NCI-H1417 (cell line): Measurements from ENCODE around the gene PNCK.
A peak's percentile ranks its signal among the peaks of the same experiment; 100 is the strongest.

Experiments used
- DNase-seq, 3 experiments: peaks; one replicate each; lab custom pipeline; 2025; lab: John Stamatoyannopoulos, UW

Gene PNCK

GRCh38 chrX:153641627-153642026 lies 32.0 kb downstream of the PNCK start:
- peak in 1 of 3 experiments; percentile 25 for DNase-seq

GRCh38 chrX:153640736-153641575 lies 32.7 kb downstream of the PNCK start:
- DNase-seq = no peak

- DNase-seq = no peak
Observed at GRCh38 chrX:153640045-153640686, 33.4 kb downstream of the PNCK start.

GRCh38 chrX:153639177-153640044 lies 34.2 kb downstream of the PNCK start:
- DNase-seq = peak in 1 of 3 experiments; percentile 27

GRCh38 chrX:153638436-153639176 lies 35.0 kb downstream of the PNCK start:
- DNase-seq = no peak

- DNase-seq = no peak
Observed at GRCh38 chrX:153638041-153638371, 35.6 kb downstream of the PNCK start.

GRCh38 chrX:153637121-153638040 lies 36.2 kb downstream of the PNCK start:
- no peak for DNase-seq

- no peak for DNase-seq
Observed at GRCh38 chrX:153636716-153637115, 36.9 kb downstream of the PNCK start.

GRCh38 chrX:153635788-153636668 lies 37.6 kb downstream of the PNCK start:
- DNase-seq = peak in 1 of 3 experiments; percentile 7

- no peak for DNase-seq
Observed at GRCh38 chrX:153635388-153635787, 38.2 kb downstream of the PNCK start.

GRCh38 chrX:153634832-153635231 lies 38.8 kb downstream of the PNCK start:
- no peak for DNase-seq

GRCh38 chrX:153634236-153634635 lies 39.4 kb downstream of the PNCK start:
- no peak for DNase-seq

- DNase-seq = no peak
Observed at GRCh38 chrX:153633607-153634180, 39.9 kb downstream of the PNCK start.

GRCh38 chrX:153633048-153633447 lies 40.6 kb downstream of the PNCK start:
- DNase-seq = no peak

- no peak for DNase-seq
Observed at GRCh38 chrX:153632595-153632946, 41.0 kb downstream of the PNCK start.

- DNase-seq = no peak
Observed at GRCh38 chrX:153631907-153632594, 41.6 kb downstream of the PNCK start.

- no peak for DNase-seq
Observed at GRCh38 chrX:153631346-153631745, 42.3 kb downstream of the PNCK start.

- no peak for DNase-seq
Observed at GRCh38 chrX:153628665-153629064, 44.9 kb downstream of the PNCK start.

GRCh38 chrX:153628129-153628528 lies 45.5 kb downstream of the PNCK start:
- DNase-seq = peak; percentile 51 to 95 (median 82)
